ENCODE results near the gene GATAD2A.

DNA sequence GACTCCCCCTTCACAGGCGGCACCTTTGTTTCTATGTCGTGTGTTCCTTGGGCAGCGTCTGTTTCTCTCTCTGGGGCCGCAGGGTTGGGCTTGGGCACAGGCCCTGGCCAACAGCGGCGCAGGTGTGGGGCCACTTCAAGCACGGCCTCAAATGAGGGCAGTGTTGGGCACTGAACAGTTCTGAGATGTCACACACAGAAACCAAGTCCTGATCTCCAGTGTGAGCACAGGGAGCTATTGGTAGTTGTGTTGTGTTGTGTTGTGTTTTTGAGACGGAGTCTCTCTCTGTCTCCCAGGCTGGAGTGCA is 42.7 kb downstream of the GATAD2A start:
- TF ChIP-seq, protein P1, sequence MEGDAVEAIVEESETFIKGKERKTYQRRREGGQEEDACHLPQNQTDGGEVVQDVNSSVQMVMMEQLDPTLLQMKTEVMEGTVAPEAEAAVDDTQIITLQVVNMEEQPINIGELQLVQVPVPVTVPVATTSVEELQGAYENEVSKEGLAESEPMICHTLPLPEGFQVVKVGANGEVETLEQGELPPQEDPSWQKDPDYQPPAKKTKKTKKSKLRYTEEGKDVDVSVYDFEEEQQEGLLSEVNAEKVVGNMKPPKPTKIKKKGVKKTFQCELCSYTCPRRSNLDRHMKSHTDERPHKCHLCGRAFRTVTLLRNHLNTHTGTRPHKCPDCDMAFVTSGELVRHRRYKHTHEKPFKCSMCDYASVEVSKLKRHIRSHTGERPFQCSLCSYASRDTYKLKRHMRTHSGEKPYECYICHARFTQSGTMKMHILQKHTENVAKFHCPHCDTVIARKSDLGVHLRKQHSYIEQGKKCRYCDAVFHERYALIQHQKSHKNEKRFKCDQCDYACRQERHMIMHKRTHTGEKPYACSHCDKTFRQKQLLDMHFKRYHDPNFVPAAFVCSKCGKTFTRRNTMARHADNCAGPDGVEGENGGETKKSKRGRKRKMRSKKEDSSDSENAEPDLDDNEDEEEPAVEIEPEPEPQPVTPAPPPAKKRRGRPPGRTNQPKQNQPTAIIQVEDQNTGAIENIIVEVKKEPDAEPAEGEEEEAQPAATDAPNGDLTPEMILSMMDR (conservative IDR thresholded peaks at IDR 0.05 in 1 of 2, IDR thresholded peaks at IDR 0.05 in 1 of 2; ENCODE audit: extremely low read depth in 1 of 2, insufficient read depth in 1 of 2, low read depth in 1 of 2, low read length in 2 of 2): no peak
- no peak for TF ChIP-seq EZH2 (IDR thresholded peaks at IDR 0.05; ENCODE audit: borderline replicate concordance, low read length)

All from mammary epithelial cell (primary cell).